Heart left ventricle (tissue), 13 donors: Measurements from ENCODE around the gene CCDC61.

Source experiments
- CTCF ChIP-seq, 12 donors: fragments of 200-600 bp; sonication (generic) in 4 of 12; IDR thresholded peaks; one replicate each; pipeline versions ENCODE4 v1.5.0 to v1.8.0; 2018 to 2022; ENCODE audit warnings: antibody characterized with exemption in 12 of 12, mild to moderate bottlenecking in 5 of 12
- POLR2A ChIP-seq, 2 donors: fragments of 450-650 bp; IDR thresholded peaks; one replicate each; pipeline ENCODE4 v1.6.1; 2017; ENCODE audit warnings: antibody characterized with exemption in 2 of 2, mild to moderate bottlenecking in 2 of 2, moderate library complexity in 2 of 2
- donor health status: ischemic (EF 13 %, LVEDD 7.1; RV severe dilation, severe dysfunction).
- donor health status: DM: no; HTN: yes; CAD: no.
- donor health status: DM: no; HTN: no; CAD: no.
- donor health status: ischemic (EF 25% LVEDD 6.9; RV normal size, moderate dysfunction).
- donor health status: ischemic (EF 25% LVEDD 5.7; RV mildly dilated, moderate dysfunction).
- donor health status: ischemic (EF 35%, LVEDD 5.7; RV mildly dilated, moderate dysfunction).
- donor health status: nonischemic (EF 11% LVEDD 7.7; RV severe dilation, severe dysfunction).
- donor health status: DM: yes; HTN: yes; CAD: no.
- donor health status: PGD.
- donor health status: ischemic (EF 29% LVEDD 5.4; RV normal size, mild dysfunction).
- donor health status: nonischemic (EF 23%, LVEDD 6.1; RV moderate dilation, normal function).

- TF ChIP-seq CTCF (IDR thresholded peaks at IDR 0.05) (no peak), POLR2A (IDR thresholded peaks at IDR 0.05) (no peak)
Observed at GRCh38 chr19:46032597-46033025, 37.3 kb downstream of the CCDC61 start.
